BJ (cell line): ENCODE results near the gene ZAP70. TPM values are rescaled to one million over a fixed set of nuclear protein-coding genes. Genes with fewer than 3 reads are reported as not detected.
A peak's percentile ranks its signal among the peaks of the same experiment; 100 is the strongest.

Experiments
- CTCF ChIA-PET: fragments of 350-600 bp; formaldehyde crosslinking; extraction: SDS; loops from one replicate; lab custom pipeline; 2021; ENCODE audit warnings: antibody characterized with exemption, inconsistent platforms; lab: Yijun Ruan, JAX
- POLR2A ChIA-PET: fragments of 300-600 bp; sonication (Branson Sonifier 250); formaldehyde crosslinking; extraction: SDS; loops from one replicate; lab custom pipeline; 2021; ENCODE audit warnings: antibody characterized with exemption; lab: Charles Lee
- DNase-seq: peaks from one replicate; pipeline ENCODE4 v3.0.0-alpha.2; 2011; ENCODE audit warnings: low read depth
- H3K27me3 ChIP-seq: 2 replicates; pipeline ENCODE4 v1.6.0; 2011; ENCODE audit warnings: low read length; ENCODE audit not compliant: control insufficient read depth, insufficient read depth
- H3K36me3 ChIP-seq: 2 replicates; pipeline ENCODE4 v1.5.1; 2011; ENCODE audit warnings: low read length; ENCODE audit not compliant: control insufficient read depth, insufficient read depth
- H3K4me3 ChIP-seq: 2 replicates; pipeline ENCODE4 v1.5.1; 2011; ENCODE audit warnings: low read depth, mild to moderate bottlenecking, control low read depth, low read length
- polyA plus RNA-seq: library from polyadenylated mRNA; depleted of rRNA; stranded (reverse); fragments of >200 nt; gene quantifications from 2 replicates; pipeline ENCODE4 v1.2.3, GENCODE V29; 2011
- TF ChIP-seq, protein P1 (sequence below): IDR thresholded peaks from 2 replicates; pipeline ENCODE4 v1.5.1; 2011; ENCODE audit warnings: low read depth, mild to moderate bottlenecking, control low read depth, inconsistent platforms, low read length, moderate library complexity; ENCODE audit not compliant: insufficient read depth

ZAP70 gene
- polyA plus RNA-seq, 1 experiment = 0.16 TPM

GRCh38 chr2:97740590-97741182 lies 27.3 kb downstream of the ZAP70 start:
- no peaks in the 10 kb centered on the region for H3K27me3 ChIP-seq
- H3K4me3 ChIP-seq = no peak overlapping the region
- H3K36me3 ChIP-seq = no peaks in the 10 kb centered on the region
- ChIA-PET CTCF (interaction anchor here (0.6 to 3.5 kb wide), 14 partner anchors 10 to 645 kb away, joined by 3 to 28 read pairs (median 7); no protein-coding TSS in a partner anchor), POLR2A (interaction anchor here (0.6 kb wide), 1 partner anchor 59 kb away, joined by 3 read pairs; no protein-coding TSS in a partner anchor)
- no peak for DNase-seq
- TF ChIP-seq, protein P1, sequence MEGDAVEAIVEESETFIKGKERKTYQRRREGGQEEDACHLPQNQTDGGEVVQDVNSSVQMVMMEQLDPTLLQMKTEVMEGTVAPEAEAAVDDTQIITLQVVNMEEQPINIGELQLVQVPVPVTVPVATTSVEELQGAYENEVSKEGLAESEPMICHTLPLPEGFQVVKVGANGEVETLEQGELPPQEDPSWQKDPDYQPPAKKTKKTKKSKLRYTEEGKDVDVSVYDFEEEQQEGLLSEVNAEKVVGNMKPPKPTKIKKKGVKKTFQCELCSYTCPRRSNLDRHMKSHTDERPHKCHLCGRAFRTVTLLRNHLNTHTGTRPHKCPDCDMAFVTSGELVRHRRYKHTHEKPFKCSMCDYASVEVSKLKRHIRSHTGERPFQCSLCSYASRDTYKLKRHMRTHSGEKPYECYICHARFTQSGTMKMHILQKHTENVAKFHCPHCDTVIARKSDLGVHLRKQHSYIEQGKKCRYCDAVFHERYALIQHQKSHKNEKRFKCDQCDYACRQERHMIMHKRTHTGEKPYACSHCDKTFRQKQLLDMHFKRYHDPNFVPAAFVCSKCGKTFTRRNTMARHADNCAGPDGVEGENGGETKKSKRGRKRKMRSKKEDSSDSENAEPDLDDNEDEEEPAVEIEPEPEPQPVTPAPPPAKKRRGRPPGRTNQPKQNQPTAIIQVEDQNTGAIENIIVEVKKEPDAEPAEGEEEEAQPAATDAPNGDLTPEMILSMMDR = peak; percentile 77

- ChIA-PET POLR2A (no interaction called here), CTCF (interaction anchor here (0.6 to 3.5 kb wide), 12 partner anchors 10 to 644 kb away, joined by 3 to 28 read pairs (median 8); no protein-coding TSS in a partner anchor)
- H3K36me3 ChIP-seq = no peaks in the 10 kb centered on the region
- H3K4me3 ChIP-seq = no peak overlapping the region
- TF ChIP-seq, protein P1 = no peak
- no peaks in the 10 kb centered on the region for H3K27me3 ChIP-seq
- no peak for DNase-seq
Measured at GRCh38 chr2:97741251-97741650, 27.9 kb downstream of the ZAP70 start.

GRCh38 chr2:97741686-97742085 lies 28.3 kb downstream of the ZAP70 start:
- CTCF ChIA-PET = interaction anchor here (0.9 to 3.5 kb wide), 7 partner anchors 11 to 644 kb away, joined by 3 to 28 read pairs (median 8); no protein-coding TSS in a partner anchor
- no peaks in the 10 kb centered on the region for H3K27me3 ChIP-seq
- POLR2A ChIA-PET = no interaction called here
- H3K4me3 ChIP-seq = no peak overlapping the region
- DNase-seq = no peak
- no peaks in the 10 kb centered on the region for H3K36me3 ChIP-seq
- TF ChIP-seq, protein P1 = no peak

DNA sequence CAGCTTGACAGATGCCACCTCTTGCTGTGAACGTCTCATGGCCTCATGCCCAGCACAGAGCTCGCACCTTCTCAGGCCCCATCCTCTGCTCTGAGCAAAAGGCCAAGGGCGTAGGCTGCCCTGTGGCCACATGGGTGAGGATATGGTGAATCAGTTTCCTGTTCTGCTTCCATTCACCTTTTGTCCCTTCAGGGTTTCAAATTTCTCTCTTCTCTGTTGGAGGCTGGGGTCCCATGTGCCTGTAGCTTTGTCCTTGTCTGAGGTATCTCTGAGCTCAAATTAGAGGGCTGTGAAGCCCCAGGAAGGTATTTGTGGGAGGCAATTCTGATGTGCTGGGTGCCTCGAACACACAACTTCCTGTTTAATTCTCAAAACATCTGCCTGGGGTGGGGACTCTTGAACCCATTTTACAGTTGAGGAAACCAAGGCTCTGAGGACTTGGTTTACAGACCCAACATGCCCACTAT lies 29.0 kb downstream of the ZAP70 start:
- POLR2A ChIA-PET = no interaction called here
- H3K4me3 ChIP-seq = no peak overlapping the region
- CTCF ChIA-PET = interaction anchor here (0.9 to 3.5 kb wide), 6 partner anchors 12 to 33 kb away, joined by 3 to 28 read pairs (median 4); no protein-coding TSS in a partner anchor
- H3K27me3 ChIP-seq = no peaks in the 10 kb centered on the region
- DNase-seq = no peak
- TF ChIP-seq, protein P1 = no peak
- H3K36me3 ChIP-seq = no peaks in the 10 kb centered on the region

- Histone ChIP-seq H3K27me3 (no peaks in the 10 kb centered on the region), H3K4me3 (no peak overlapping the region), H3K36me3 (no peaks in the 10 kb centered on the region)
- ChIA-PET POLR2A (no interaction called here), CTCF (interaction anchor here (0.9 to 1.1 kb wide), 2 partner anchors 154 to 641 kb away, joined by 3 to 4 read pairs; no protein-coding TSS in a partner anchor)
- no peak for DNase-seq
- TF ChIP-seq, protein P1 = no peak
Measured at GRCh38 chr2:97743913-97744312, 30.5 kb downstream of the ZAP70 start.
